SH-SY5Y (cell line): ENCODE data around the gene IFIT5.

ENCODE experiments used
- GATA2 ChIP-seq: IDR thresholded peaks from 2 replicates; pipeline ENCODE4 v1.6.1; 2011; ENCODE audit warnings: mild to moderate bottlenecking, low read depth, low read length
- GATA3 ChIP-seq: IDR thresholded peaks from 2 replicates; pipeline ENCODE4 v1.6.1; 2011; ENCODE audit warnings: low read depth, mild to moderate bottlenecking, low read length, moderate library complexity

- TF ChIP-seq GATA2: no peak
- no peak for TF ChIP-seq GATA3
Observed at GRCh38 chr10:89392974-89393373, 21.4 kb upstream of the IFIT5 start.
